ENCODE measurements around the gene ASPSCR1.
"Not testable (repeated sequence)": the region's sequence is repeated elsewhere in the genome, so short reads cannot be mapped to it uniquely, and the experiment has no call there.

Gene ASPSCR1

DNA sequence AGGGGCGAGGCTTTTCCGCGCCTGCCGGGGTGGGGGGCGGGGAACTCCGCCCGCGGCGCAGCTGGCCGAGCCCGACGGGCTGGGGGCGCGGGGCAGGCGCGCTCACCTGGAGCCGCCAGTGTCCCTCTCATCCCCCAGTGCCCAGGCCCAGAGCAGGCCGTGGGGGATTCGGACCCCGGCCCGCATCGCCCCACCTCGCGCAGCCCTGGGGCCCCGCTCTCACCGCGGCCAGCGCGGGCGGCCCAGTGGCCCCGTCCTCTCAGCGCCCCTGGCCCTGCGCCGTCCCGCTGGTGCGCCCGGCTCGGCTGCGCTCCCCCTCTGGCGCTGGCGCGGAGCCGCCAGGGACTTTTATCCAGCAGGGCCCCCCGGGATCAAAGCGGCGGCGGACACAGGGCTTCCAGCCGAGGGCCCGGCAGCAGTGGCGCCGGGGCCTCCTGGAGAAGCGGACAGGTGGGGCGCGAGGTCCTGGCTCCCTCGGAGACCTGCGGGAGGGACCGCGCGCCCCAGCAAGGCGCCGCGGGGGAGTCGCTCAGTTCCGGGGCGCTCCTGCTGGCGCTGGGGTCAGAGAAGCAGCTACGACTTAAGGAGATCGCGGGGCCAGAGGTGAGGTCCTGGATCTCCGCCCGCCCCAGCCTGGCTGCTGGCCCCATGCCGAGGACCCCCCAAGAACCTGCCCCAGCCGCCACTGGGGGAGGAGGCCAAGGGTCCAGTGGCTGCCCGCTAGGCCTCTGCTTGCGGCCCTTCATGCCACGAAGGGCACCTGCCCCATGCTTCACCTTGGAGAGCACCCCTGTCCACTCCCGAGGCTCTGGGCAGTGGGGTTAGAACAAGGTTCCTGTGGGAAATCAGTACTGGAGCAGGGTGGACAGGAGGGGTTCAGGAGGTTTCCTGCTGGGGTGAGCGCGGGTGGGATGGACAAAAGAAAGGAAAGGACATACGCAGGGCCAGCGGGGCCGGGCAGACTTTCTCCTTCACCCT, 15.6 kb upstream of the ASPSCR1 start:
- DNase-seq: no peak

DNA sequence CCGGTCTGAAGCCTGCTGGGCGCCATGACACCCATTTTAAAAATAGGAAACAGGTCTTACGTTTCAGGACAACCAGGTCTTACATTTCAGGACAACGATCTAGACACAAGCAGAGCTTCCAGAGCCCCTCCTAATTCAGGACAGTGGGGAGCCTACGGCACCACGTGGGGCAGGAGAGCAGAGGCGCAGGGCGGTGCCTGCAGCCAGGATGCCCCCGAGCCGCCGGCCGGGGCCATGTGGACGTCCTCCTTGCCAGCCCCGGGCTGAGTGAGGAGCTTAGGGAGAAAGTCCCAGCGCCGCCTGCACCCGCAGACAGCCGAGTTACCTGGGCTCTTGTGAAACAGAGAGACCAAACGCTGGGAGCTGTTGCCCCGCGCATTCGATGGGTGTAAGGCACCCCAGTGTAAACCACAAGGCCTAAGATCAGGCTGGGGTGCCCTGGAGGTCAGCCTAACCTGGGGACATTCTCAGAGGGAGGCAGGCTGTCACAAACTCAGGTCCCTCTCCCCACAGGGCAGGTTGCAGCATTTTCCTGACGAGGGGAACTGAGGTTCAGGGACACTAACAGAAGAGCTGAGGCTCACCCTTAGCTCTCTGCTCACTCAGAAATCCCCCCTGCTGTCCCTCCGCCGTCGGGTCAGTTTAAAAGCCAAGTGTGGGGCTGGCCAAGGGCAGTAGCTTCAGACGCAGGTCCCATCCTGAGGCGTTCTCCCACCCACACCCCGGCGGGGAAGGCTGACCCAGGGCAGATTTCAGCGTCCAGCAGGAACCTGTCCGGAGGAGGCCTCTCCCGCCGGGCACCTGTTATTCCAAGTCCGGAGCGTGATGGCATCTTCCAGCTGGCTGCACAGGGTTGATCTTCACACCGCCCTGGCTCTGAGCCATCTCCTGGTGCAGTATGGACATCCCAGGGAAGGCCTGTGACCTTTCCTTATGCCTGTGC, 14.7 kb upstream of the ASPSCR1 start:
- no peak for DNase-seq

DNA sequence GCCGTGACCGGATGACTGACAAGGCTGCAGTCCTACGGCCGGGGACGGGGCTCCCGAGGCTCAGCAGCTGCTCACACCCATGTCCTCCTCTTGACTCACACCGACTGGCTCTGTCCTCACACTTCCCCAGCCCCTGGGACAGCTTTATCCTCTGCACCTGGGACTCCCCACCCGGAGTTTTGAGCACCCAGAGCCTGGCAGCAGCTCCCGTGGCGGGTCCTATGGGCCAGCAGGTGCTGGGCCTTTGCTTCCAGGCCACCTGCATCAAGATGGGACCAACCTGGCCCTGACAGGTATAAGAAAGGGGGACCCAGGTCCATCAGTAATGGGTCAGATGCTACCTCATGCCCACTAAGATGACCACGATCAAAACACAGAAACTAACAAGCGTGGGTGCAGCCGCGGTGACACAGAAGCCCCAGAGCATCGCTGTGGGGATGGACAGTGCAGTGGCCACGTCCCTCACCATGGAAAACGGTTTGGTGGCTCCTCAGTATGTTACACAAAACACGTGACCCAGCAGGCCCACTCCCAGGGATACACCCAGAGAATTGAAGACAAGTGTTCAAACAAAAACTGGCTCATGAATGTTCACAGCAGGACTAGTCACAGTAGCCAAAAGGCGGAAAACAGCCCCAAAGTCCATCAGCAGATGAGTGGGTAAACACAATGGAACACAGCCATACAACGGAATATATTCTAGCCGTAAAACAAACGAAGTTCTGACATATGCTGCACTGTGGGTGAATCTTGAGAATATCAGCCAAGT, 13.2 kb upstream of the ASPSCR1 start:
- no peak for DNase-seq

DNA sequence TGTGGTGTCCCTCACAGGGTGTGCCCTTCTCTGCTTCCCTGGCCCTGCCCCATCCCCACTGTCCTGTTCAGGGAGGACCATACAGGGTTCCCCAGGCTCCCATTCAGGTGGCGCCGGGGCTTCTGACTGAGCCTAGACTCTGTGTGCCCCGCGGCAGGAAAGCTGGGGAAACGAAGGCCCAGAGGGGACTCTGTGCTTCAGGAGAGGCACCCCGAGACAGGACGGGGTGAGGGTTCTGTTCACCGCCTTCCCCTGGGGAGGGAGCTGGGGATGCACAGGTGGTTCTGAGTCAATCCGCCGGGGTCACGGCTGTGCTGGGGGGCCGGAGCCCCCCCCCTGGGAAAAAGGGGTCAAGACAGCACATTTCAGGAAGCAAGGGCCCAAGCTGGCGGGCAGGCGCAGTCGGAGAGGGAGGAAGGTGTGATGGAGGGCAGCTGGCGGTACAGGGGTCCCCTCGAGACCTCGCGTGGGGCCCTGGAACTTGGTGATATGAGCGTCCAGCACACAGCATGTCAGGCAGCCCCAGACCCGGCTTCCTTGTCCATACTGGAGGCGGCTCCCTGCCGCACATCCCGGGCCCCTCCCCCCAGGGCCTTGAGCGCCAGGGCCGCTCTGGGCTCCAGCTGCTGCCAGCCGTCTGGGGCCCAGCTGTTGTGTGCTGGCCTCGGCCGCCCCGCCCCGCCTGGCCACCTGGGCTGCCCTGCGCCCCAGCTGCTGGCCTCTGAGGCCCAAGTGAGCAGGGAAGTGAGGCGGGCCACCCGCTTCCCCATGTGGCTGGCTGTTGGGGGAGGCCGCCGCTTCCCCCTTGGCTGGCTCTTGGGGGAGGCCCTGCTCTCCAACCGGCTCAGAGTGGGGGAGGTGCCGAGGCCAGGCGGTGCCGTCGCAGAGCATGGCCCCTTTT, 10.8 kb upstream of the ASPSCR1 start:
- no peak for DNase-seq

DNA sequence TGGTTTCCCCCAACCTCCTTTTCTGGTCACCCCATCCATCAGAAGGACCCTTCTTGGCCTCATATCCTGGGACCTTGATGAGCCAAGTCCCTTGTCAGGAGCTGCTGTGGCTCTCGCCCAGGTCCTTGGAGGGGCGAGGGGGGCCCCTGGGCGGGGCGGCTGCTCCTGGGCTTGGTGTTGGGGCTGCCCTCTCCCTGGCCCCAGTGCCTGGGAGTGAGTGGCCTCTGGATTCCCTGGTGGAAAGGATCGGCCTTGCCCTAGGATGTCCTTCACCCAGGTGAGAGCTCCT, 10.2 kb upstream of the ASPSCR1 start:
- no peak for DNase-seq

DNA sequence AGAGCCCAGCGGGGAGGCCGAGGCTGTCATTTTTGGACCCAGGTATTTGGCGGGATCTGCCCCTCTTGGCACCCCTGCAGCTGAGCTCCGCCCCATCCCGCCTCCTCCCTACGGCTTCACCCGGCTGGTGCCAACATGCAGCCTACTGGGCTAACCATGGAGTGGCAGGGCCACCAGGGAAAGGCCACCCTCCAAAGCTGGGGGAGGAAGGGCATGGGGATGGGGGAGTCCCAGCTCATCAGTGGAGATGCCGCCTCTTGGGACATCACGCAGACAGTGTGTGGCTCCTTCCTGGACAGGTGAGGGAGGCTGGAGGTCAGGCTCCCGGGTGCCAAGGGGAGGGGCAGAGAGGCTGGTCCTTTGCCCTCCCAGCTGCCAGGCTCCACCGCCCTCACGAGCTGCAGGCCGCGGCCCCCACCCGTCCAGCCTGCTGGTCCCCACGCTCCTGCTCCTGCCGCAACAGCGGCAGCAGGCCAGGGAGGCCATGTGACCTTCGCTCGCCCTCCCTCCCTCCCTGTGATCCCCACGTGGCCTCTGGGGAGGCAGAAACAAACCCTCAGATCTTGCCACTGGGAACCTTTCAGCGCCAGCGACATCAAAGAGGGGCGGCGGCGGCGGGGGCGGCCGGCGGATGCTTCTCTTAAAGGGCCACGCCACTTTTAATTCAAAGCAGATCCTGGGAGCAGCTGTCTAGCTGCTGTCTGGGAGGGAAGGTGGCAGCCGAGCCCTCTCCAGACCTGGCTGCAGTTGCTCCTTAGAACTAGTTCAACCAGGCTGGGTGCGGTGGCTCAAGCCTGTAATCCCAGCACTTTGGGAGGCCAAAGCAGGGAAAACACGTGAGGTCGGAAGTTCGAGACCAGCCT, 9.7 kb upstream of the ASPSCR1 start:
- peak; percentile 40 for DNase-seq

DNA sequence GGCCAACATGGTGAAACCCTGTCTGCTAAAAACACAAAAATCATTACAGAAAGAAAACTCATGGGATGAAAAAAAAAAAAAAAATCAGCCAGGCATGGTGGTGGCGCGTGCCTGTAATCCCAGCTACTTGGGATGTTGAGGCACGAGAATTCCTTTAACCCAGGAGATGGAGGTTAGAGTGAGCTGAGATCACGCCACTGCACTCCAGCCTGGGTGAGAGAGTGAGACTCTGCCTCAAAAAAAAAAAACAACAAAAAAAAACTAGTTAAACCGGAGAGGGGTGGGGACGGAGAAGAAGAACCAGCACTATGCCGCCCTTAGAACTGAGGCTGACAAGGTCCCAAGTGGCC, 9.1 kb upstream of the ASPSCR1 start:
- DNase-seq: no peak

DNA sequence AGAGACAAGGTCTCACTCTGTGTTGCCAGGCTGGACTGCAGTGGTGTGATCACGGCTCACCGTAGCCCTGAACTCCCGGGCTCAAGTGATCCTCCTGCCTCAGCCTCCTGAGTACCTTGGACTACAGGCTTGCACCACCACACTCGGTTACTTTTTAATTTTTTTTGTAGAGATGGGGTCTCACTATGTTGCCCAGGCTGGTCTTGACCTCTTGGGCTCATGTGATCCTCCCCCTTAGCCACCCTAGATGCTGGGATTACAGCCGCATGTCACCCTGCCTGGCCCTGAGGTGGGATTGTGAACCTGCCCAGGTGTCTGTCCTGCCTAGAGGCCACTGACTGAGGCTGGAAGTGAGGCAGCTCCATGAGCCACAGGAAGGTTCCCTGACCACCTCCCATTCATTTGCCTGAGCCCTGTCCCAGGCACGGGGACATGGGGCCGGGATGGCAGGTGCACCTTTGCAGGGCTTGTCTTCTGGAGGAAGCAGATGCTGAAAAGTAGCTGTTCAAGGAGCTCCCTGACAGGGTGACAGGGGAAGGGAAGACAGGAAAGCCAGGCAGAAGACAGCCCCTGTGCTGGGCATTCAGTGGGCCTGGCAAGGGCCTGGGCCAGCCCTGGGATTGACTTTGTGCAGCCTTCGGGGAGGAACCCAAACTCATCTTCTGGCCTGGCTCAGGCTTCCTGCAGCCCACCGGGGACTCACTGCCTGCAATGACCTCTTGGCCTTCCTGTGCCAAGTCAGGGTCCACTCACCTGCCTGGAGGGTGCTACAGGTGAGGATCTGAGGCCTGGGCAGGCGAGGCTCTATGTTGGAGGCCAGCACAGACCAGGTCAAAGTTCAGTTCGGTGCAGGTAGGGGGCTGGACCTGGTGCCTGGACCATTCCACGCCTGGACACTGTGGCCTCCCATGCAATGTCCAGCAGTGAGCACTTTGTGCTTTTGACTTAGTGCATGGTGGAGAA, 8.3 kb upstream of the ASPSCR1 start:
- no peak for DNase-seq

DNA sequence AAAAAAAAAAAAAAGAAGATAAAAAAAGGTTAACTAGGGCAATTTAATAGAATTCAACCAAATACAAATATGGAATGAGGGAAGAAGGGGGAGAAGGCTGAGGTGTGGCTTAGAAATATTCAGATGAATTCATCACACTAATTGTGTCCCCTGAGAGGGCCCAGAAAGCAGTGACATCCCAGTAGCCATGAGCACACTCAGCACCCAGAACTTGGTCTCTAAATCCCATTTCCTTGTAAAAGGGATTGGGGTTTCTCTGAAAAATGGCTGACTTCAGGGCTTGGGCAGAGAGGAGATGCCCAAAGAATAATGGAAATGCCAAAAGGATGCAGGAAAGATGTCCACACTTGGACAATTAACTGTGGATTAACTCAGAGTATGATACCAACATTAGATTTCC, 4.0 kb upstream of the ASPSCR1 start:
- no peak for DNase-seq

DNA sequence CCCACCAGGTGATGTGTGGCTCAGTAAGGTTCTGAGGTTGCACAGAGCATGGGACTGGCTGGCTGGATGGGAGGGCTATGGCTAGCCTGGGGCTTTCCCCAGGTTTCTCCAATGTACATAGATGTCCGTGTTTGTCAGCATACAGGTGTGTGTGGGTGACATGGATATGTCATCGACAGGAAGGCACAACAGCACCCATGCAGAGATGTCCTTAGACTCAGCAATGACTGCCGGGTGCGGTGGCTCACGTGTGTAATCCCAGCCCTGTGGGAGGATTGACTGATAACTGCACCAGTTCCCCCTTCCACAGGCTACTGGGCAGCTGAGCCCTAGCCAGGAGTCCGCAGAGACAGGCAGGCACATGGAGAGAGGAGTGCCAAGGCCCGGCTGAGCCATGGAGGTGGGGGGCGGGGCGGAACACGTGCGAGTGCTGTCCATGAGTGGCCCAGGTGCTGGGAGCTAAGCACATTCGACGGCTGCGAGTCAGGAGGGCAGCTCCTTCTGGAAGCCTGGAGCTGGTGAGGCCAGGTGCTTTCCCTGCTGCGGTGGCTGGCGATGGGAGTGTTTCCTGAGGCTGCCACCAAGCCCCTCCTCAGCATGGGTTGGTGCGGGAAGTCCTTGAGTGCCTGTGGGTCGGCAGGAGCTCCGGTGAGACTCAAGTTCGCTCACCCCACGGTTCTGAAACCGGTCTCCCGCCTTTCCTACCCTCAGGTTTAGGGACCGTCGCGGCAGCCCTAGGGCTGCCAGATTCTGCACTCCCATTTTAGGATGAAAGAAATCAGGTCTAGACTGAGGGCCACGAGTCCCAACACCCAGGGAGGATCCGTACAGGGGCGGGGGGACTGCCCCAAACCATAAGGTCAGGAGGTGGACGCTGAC, 858 bp upstream of the ASPSCR1 start:
- peak; percentile 54 for DNase-seq

DNA sequence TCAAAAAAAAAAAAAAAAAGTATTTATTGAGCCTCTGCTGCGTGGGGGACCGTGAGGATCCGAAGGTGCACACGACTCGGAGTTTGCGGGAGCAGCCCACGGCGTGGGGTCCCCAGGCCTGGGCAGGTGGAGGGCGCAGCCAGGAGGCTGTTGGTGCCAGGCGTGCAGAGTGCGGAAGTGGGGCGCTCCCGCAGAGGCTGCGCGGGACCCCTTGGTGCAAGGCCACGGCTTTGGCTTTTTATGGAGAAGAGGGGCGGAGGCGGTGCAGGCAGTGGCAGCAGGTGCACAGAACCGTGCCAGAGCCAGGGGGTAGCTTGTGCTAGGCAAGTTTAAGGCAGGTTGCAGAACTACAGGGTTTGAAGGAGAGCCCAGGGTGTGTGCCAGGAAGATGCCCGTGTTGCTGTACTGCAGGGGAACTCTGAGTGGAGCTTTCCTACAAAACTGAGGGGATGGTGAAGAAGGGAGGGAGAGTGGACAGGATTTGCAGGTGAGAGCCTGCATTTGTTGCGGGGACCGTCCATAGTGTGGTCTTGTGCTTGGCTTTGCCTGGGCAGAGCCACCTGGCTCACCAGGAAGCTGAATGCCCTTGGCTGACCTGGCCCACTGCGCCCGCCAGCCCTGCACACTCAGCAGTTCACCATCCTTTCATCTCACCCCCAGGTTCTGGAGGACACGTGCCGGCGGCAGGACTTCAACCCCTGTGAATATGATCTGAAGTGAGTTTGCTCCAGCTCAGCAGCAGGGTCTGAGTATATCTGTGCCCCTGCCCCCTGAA, 1.3 kb downstream of the ASPSCR1 start:
- no peak for DNase-seq

DNA sequence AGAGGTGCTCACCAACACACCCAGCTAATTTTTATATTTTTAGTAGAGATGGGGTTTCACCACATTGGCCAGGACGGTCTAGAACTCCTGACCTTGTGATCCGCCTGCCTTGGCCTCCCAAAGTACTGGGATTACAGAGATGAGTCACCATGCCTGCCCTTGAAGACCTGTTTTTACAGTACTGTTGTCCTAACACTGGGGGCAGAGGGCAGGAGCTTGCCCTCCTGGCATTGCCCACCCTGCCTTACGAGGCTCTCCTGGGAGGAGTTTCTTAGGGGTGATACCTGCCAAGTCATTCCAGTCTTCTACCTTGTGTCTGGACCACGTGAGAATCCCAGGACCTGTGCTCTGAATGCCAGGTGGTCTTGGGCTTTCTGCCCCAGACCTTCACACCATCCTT, 2.7 kb downstream of the ASPSCR1 start:
- DNase-seq: no peak

DNA sequence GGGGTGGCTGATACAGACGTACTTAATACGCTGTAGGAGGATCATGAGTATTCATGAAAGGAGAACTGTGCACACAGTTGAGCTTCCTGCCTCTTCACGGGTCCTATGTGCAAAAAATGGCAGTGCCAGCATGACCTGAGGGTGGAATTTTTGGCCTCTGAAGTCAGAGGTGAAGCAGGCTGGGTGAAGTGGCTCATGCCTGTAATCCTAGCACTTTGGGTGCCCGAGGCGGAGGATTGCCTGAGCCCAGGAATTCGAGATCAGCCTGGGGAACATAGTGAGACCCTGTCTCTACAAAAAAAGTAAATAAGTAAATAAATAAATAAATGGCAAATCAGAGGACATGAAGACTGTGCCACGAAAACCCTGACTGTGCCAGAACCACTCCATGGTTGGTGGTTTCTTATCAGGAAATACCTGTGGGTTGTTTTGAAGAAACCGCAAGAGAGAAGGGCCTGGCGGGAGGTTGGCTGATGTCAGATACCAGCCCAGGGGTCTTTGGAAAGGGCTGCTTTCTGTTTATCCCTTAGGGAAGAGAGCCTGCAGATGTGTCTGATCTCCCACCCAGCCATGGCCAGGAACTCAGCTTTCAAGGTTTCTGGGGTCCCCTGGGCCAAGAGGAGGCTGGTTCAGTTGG, 3.4 kb downstream of the ASPSCR1 start:
- DNase-seq: no peak

DNA sequence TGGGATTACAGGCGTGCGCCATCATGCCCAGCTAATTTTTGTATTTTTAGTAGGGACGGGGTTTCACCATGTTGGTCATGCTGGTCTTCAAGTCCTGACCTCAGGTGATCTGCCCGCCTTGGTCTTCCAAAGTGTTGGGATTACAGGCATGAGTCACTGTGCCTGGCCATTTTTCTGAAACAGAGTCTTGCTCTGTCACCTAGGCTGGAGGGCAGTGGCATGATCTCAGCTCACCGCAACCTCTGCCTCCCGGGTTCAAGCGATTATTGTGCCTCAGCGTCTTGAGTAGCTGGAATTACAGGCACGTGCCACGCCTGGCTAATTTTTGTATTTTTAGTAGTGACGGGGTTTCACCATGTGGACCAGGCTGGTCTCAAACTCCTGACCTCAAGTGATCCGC, 4.1 kb downstream of the ASPSCR1 start:
- not testable (repeated sequence) for DNase-seq

DNA sequence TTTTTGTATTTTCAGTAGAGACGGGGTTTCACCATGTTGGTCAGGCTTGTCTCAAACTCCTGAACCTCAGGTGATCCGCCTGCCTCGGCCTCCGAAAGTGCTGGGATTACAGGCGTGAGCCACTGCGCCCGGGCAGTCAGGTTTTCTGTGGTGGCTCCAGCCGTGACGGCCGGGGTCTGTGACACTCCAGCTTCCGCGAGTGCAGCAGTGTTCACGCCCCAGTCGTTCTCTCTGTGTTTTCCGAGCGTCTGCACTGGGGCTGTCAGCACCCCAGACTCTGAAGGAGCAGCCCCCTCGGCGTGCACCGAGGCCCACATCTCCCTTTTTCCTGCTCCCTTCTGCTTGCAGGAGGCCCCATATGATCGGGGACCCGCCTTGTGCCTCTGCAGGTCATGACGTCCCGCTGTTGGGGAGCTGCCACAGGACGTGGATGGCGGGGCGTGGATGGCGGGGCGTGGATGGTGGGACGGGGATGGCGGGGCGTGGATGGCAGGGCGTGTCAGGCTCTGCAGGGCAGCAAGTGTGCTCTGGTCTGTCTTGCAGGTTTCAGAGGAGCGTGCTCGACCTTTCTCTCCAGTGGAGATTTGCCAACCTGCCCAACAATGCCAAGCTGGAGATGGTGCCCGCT, 5.7 kb downstream of the ASPSCR1 start:
- DNase-seq: no peak

DNA sequence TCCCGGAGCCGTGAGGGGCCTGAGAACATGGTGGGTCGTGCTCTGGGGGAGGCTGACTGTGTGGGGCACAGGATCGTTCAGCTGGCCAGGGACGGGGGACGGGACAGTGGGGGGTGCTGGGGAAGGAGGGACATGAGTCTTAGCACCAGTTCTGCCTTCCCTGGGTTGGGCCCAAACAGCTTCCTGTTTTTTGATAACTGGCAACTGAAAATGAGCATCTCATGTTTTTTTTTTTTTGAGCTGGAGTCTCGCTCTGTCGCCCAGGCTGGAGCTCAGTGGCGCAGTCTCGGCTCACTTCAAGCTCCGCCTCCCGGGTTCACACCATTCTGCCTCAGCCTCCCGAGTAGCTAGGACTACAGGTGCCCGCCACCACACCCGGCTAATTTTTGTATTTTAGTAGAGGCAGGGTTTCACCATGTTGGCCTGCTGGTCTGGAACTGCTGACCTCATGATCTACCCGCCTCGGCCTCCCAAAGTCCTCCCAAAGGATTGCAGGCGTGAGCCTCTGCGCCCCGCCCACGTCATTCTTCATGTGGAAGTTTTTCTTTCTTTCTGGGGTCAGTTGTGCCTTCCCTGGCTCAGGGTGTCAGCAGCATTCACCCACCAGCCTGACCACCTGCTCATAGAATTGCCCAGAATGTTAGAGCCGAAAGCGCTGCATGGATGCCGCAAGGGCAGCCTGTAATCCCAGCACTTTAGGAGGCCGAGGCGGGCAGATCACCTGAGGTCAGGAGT, 6.4 kb downstream of the ASPSCR1 start:
- DNase-seq: no peak
